Vagina (tissue), 2 donors: Measurements from ENCODE around the gene ZNF628.

ENCODE experiments used
- CTCF ChIP-seq, 3 experiments: fragments of 450-650 bp in 2 of 3; fragments of 200-600 bp in 1 of 3; sonication (generic) in 1 of 3; IDR thresholded peaks; one replicate each; pipeline ENCODE4 v1.5.1; 2017 to 2019; ENCODE audit warnings: antibody characterized with exemption in 3 of 3, mild to moderate bottlenecking in 2 of 3, moderate library complexity in 2 of 3
- POLR2A ChIP-seq, 2 donors: fragments of 450-650 bp; IDR thresholded peaks; one replicate each; pipeline ENCODE4 v1.6.1; 2017; ENCODE audit warnings: antibody characterized with exemption in 2 of 2, mild to moderate bottlenecking in 2 of 2, moderate library complexity in 2 of 2

GRCh38 chr19:55489711-55490477 is 13.5 kb downstream of the ZNF628 start:
- TF ChIP-seq POLR2A (IDR thresholded peaks at IDR 0.05) (no peak), CTCF (IDR thresholded peaks at IDR 0.05) (no peak)
